HCT116 (cell line): ENCODE measurements around the gene MTRR. TPM values are rescaled to one million over a fixed set of nuclear protein-coding genes. Genes with fewer than 3 reads are reported as not detected.

Source experiments
- ATAC-seq: fragments of 200-7000 bp; cut with Tn5 transposase; 2 replicates; pipeline ENCODE4 v1.9.1; 2020; ENCODE audit warnings: mild to moderate bottlenecking, moderate library complexity
- BruUV-seq: library from RNA; stranded (reverse); fragments of 400-500 nt; replicated peaks from 2 replicates; lab custom pipeline; 2021; lab: Mats Ljungman, UMichigan
- CTCF ChIA-PET: fragments of 300-600 bp; sonication (Branson Sonifier 250); formaldehyde crosslinking; loops from one replicate; lab custom pipeline; 2021; ENCODE audit warnings: antibody characterized with exemption; lab: Charles Lee
- POLR2A ChIA-PET: fragments of 300-600, 350-600 bp; sonication (Branson Sonifier 250); formaldehyde crosslinking; loops from one replicate; lab custom pipeline; 2021; ENCODE audit warnings: antibody characterized with exemption; lab: Charles Lee
- RAD21 ChIA-PET, 2 experiments: fragments of 300-600 bp; sonication (Branson Sonifier 250); formaldehyde crosslinking; loops; one replicate each; lab custom pipeline; 2023; ENCODE audit warnings: low total read pairs in 2 of 2; ENCODE audit not compliant: uncharacterized antibody in 2 of 2, unreplicated experiment in 2 of 2, low non-redundant PET in 1 of 2; lab: Charles Lee
- DNase-seq: peaks from one replicate; pipeline ENCODE4 v3.0.0-alpha.2; 2010; ENCODE audit warnings: low read depth, low spot score
- H2AFZ ChIP-seq: fragments of 200-600 bp; shearing (Covaris generic), sonication (generic); 2 replicates; pipeline ENCODE4 v1.6.1; 2017; ENCODE audit warnings: low read depth, mixed run types, mixed read lengths, antibody characterized with exemption, low read length; ENCODE audit not compliant: poor library complexity, severe bottlenecking
- H3K27ac ChIP-seq: 2 replicates; pipeline ENCODE4 v1.5.1; 2012; ENCODE audit warnings: low read depth, low read length
- H3K27me3 ChIP-seq: fragments of 200-600 bp; sonication (generic); 2 replicates; pipeline ENCODE4 v1.6.1; 2016; ENCODE audit warnings: mixed run types, low read length, mixed read lengths; ENCODE audit not compliant: insufficient read depth
- H3K36me3 ChIP-seq, 2 experiments: fragments of 200-500 bp in 1 of 2; fragments of 200-600 bp in 1 of 2; sonication (Bioruptor generic) in 1 of 2; sonication (generic) in 1 of 2; 2 replicates each; pipeline versions ENCODE4 v1.5.1 to v1.6.1; 2014 to 2016; ENCODE audit warnings: low read length in 2 of 2, inconsistent platforms in 1 of 2, mixed read lengths in 1 of 2, mixed run types in 1 of 2; ENCODE audit not compliant: insufficient read depth in 2 of 2, control insufficient read depth in 1 of 2
- H3K4me1 ChIP-seq, 2 experiments: fragments of 200-600 bp in 1 of 2; sonication (generic) in 1 of 2; 2 replicates each; pipeline versions ENCODE4 v1.5.1 to v1.6.1; 2012 to 2017; ENCODE audit warnings: low read length in 2 of 2, inconsistent platforms in 1 of 2, mild to moderate bottlenecking in 1 of 2, mixed read lengths in 1 of 2, mixed run types in 1 of 2, moderate library complexity in 1 of 2; ENCODE audit not compliant: insufficient read depth in 2 of 2, control insufficient read depth in 1 of 2
- H3K4me2 ChIP-seq: fragments of 200-600 bp; sonication (generic); 2 replicates; pipeline ENCODE4 v1.6.1; 2017; ENCODE audit warnings: mixed run types, low read length, mixed read lengths
- H3K4me3 ChIP-seq, 2 experiments: fragments of 200-600 bp in 1 of 2; sonication (generic) in 1 of 2; replicated peaks in 1 of 2; 2 replicates each; pipeline ENCODE4 v1.5.1; 2011 to 2016; ENCODE audit warnings: low read length in 2 of 2, control low read depth in 1 of 2, low read depth in 1 of 2, mild to moderate bottlenecking in 1 of 2, mixed read lengths in 1 of 2, mixed run types in 1 of 2
- H3K79me2 ChIP-seq: fragments of 200-600 bp; sonication (generic); 2 replicates; pipeline ENCODE4 v1.6.1; 2017; ENCODE audit warnings: mild to moderate bottlenecking, mixed run types, low read length, moderate library complexity, mixed read lengths; ENCODE audit not compliant: insufficient read depth
- H3K9ac ChIP-seq: fragments of 200-600 bp; sonication (generic); 2 replicates; pipeline ENCODE4 v1.6.1; 2016; ENCODE audit warnings: low read length, mixed read lengths
- H3K9me2 ChIP-seq: fragments of 200-600 bp; sonication (generic), shearing (Covaris generic); 2 replicates; pipeline ENCODE4 v1.6.1; 2017; ENCODE audit warnings: mixed run types, mild to moderate bottlenecking, moderate library complexity; ENCODE audit not compliant: insufficient read depth
- H3K9me3 ChIP-seq, 2 experiments: fragments of 200-500 bp in 1 of 2; fragments of 200-600 bp in 1 of 2; sonication (Bioruptor generic) in 1 of 2; sonication (generic) in 1 of 2; 2 replicates each; pipeline ENCODE4 v1.6.1; 2014 to 2017; ENCODE audit warnings: low read length in 2 of 2, mixed read lengths in 2 of 2, inconsistent platforms in 1 of 2, low read depth in 1 of 2, mild to moderate bottlenecking in 1 of 2, mixed run types in 1 of 2, moderate library complexity in 1 of 2; ENCODE audit not compliant: control insufficient read depth in 1 of 2, insufficient read depth in 1 of 2
- H4K20me1 ChIP-seq: fragments of 200-600 bp; sonication (generic), shearing (Covaris generic); 2 replicates; pipeline ENCODE4 v1.6.1; 2017; ENCODE audit warnings: mixed run types, mild to moderate bottlenecking, moderate library complexity; ENCODE audit not compliant: insufficient read depth
- EGR1 ChIP-seq: IDR thresholded peaks from 2 replicates; pipeline ENCODE4 v1.6.1; 2012; ENCODE audit warnings: low read depth
- SP1 ChIP-seq: IDR thresholded peaks from 2 replicates; pipeline ENCODE4 v1.6.1; 2012; ENCODE audit warnings: low read depth
- SRF ChIP-seq: IDR thresholded peaks from 2 replicates; pipeline ENCODE4 v1.6.1; 2012; ENCODE audit warnings: low read depth
- ZNF274 ChIP-seq: fragments of 200-500 bp; sonication (Bioruptor generic); IDR thresholded peaks from 2 replicates; pipeline ENCODE4 v1.6.1; 2014; ENCODE audit warnings: mild to moderate bottlenecking, low read depth, low read length, inconsistent platforms
- intact Hi-C: fragments of 100-400 bp; cut with micrococcal nuclease; formaldehyde crosslinking; loops from 2 replicates; pipeline ENCODE4 v1.10.0; 2022
- total RNA-seq: library from RNA; stranded (reverse); gene quantifications from one replicate; pipeline ENCODE4 v1.2.1, GENCODE V29; 2021; ENCODE audit not compliant: unreplicated experiment
- TF ChIP-seq, protein P1 (sequence below), 3 experiments: fragments of 200-600 bp in 1 of 3; sonication (generic) in 1 of 3; IDR thresholded peaks in 2 of 3; conservative IDR thresholded peaks in 1 of 3; 2 replicates each; pipeline ENCODE4 v1.5.1; 2012 to 2017; ENCODE audit warnings: low read depth in 2 of 3, low read length in 2 of 3, antibody characterized with exemption in 1 of 3, borderline replicate concordance in 1 of 3, control low read depth in 1 of 3, mild to moderate bottlenecking in 1 of 3, mixed read lengths in 1 of 3, mixed run types in 1 of 3, moderate library complexity in 1 of 3; ENCODE audit not compliant: insufficient read depth in 1 of 3
- TF ChIP-seq, protein P2 (sequence below): IDR thresholded peaks from 2 replicates; pipeline ENCODE4 v1.6.1; 2012

The MTRR gene
- total RNA-seq, 1 experiment from 2014 or later, result 32.5 TPM

DNA sequence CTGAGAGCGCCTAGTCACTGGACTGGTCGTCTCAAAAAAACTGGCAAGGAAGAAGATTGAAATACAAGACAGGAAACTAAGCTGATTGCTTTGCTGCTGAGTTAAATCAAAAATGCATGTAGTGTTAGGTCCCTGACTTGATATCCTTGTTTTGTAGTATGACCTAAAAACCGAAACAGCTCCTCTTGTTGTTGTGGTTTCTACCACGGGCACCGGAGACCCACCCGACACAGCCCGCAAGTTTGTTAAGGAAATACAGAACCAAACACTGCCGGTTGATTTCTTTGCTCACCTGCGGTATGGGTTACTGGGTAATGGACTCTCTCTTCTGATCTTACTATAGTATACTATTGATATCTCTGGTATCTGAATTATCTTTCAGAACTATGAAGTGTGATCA, 4.3 kb downstream of the MTRR start (continued):
- TF ChIP-seq, protein P1, sequence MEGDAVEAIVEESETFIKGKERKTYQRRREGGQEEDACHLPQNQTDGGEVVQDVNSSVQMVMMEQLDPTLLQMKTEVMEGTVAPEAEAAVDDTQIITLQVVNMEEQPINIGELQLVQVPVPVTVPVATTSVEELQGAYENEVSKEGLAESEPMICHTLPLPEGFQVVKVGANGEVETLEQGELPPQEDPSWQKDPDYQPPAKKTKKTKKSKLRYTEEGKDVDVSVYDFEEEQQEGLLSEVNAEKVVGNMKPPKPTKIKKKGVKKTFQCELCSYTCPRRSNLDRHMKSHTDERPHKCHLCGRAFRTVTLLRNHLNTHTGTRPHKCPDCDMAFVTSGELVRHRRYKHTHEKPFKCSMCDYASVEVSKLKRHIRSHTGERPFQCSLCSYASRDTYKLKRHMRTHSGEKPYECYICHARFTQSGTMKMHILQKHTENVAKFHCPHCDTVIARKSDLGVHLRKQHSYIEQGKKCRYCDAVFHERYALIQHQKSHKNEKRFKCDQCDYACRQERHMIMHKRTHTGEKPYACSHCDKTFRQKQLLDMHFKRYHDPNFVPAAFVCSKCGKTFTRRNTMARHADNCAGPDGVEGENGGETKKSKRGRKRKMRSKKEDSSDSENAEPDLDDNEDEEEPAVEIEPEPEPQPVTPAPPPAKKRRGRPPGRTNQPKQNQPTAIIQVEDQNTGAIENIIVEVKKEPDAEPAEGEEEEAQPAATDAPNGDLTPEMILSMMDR (IDR thresholded peaks at IDR 0.05 in 2 of 3, conservative IDR thresholded peaks at IDR 0.05 in 1 of 3; ENCODE audit: borderline replicate concordance in 1 of 3, insufficient read depth in 1 of 3, low read depth in 2 of 3, low read length in 2 of 3), result no peak
- TF ChIP-seq EGR1, result no peak
- no peak for TF ChIP-seq SP1

DNA sequence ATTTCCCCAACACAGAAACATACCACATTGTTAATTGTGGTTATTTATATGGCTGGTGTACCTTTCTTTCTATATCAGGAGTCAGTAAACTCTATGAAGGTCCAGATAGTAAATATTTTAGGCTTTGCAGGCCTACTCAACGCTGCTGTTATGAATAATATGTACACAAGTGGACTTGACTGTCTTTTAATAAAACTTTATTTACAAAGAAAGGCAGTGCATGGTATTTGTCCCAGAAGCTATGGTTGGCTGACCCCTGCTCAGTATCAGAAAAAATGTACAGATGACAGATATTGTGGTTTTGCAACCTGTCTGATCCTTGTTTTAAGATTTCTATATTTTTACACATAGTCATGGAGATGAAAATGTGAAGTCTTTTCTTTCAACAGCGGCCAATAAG, 5.7 kb downstream of the MTRR start:
- no peak for ATAC-seq
- POLR2A ChIA-PET, result no interaction called here
- H3K4me3 ChIP-seq, result no peak overlapping the region
- H3K9me2 ChIP-seq, result no peaks in the 10 kb centered on the region
- H3K9ac ChIP-seq, result no peak overlapping the region
- H2AFZ ChIP-seq, result no peak overlapping the region
- H3K27me3 ChIP-seq, result no peaks in the 10 kb centered on the region
- H4K20me1 ChIP-seq, result peaks cover 29% of the 10 kb centered on the region; the same call in 1 of the 2 replicates
- no TSS peak for BruUV-seq
- intact Hi-C loops, result no loop called here
- H3K4me2 ChIP-seq, result no peak overlapping the region
- RAD21 ChIA-PET, result no interaction called here
- CTCF ChIA-PET, result interaction anchor here (0.6 to 2.3 kb wide), 2 partner anchors 12 kb away, joined by 3 to 7 read pairs; no protein-coding TSS in a partner anchor
- H3K4me1 ChIP-seq, result peaks cover 5 to 10% of the 10 kb centered on the region in 2 experiments; a peak in 2 of 4 replicates
- TF ChIP-seq SRF, result no peak
- TF ChIP-seq, protein P2, sequence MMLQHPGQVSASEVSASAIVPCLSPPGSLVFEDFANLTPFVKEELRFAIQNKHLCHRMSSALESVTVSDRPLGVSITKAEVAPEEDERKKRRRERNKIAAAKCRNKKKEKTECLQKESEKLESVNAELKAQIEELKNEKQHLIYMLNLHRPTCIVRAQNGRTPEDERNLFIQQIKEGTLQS, result no peak
- no peak for TF ChIP-seq ZNF274
- no peak for TF ChIP-seq EGR1
- no peak for TF ChIP-seq SP1
- H3K27ac ChIP-seq, result no peak overlapping the region
- peaks cover 100% of the 10 kb centered on the region for H3K79me2 ChIP-seq
- H3K9me3 ChIP-seq, result no peaks in the 10 kb centered on the region
- H3K36me3 ChIP-seq, result peaks cover 30 to 71% of the 10 kb centered on the region in 2 experiments
- DNase-seq, result no peak
